WTC11 (cell line): Measurements from ENCODE around the gene ZNF439.

ENCODE experiments used
- FOXP1 ChIP-seq: sonication (generic); formaldehyde crosslinking; IDR thresholded peaks from 2 replicates; pipeline ENCODE4 v1.8.0; 2022; ENCODE audit warnings: missing genetic modification reagents, mild to moderate bottlenecking, moderate library complexity, borderline replicate concordance
- NR3C1 ChIP-seq: sonication (generic); formaldehyde crosslinking; conservative IDR thresholded peaks from 2 replicates; pipeline ENCODE4 v1.8.1; 2023; ENCODE audit warnings: low read depth, mild to moderate bottlenecking, missing genetic modification reagents
- SP1 ChIP-seq: sonication (generic); formaldehyde crosslinking; conservative IDR thresholded peaks from 2 replicates; pipeline ENCODE4 v1.8.1; 2022; ENCODE audit warnings: missing genetic modification reagents
- TP53 ChIP-seq: sonication (generic); formaldehyde crosslinking; IDR thresholded peaks from 2 replicates; pipeline ENCODE4 v1.8.1; 2023; ENCODE audit warnings: mild to moderate bottlenecking, missing genetic modification reagents
- TF ChIP-seq, protein P1 (sequence below): fragments of 200-600 bp; IDR thresholded peaks from 2 replicates; pipeline ENCODE4 v1.8.0; 2022; ENCODE audit warnings: antibody characterized with exemption
- TF ChIP-seq, protein P2 (sequence below): sonication (generic); formaldehyde crosslinking; IDR thresholded peaks from 2 replicates; pipeline ENCODE4 v1.8.0; 2022; ENCODE audit warnings: mild to moderate bottlenecking, missing genetic modification reagents
- TF ChIP-seq, protein P3 (sequence below): sonication (generic); formaldehyde crosslinking; IDR thresholded peaks from 2 replicates; pipeline ENCODE4 v1.8.1; 2023; ENCODE audit warnings: mild to moderate bottlenecking, missing genetic modification reagents, moderate library complexity
- TF ChIP-seq, protein P4 (sequence below): sonication (generic); formaldehyde crosslinking; IDR thresholded peaks from 2 replicates; pipeline ENCODE4 v1.8.1; 2023; ENCODE audit warnings: mild to moderate bottlenecking, missing genetic modification reagents

DNA sequence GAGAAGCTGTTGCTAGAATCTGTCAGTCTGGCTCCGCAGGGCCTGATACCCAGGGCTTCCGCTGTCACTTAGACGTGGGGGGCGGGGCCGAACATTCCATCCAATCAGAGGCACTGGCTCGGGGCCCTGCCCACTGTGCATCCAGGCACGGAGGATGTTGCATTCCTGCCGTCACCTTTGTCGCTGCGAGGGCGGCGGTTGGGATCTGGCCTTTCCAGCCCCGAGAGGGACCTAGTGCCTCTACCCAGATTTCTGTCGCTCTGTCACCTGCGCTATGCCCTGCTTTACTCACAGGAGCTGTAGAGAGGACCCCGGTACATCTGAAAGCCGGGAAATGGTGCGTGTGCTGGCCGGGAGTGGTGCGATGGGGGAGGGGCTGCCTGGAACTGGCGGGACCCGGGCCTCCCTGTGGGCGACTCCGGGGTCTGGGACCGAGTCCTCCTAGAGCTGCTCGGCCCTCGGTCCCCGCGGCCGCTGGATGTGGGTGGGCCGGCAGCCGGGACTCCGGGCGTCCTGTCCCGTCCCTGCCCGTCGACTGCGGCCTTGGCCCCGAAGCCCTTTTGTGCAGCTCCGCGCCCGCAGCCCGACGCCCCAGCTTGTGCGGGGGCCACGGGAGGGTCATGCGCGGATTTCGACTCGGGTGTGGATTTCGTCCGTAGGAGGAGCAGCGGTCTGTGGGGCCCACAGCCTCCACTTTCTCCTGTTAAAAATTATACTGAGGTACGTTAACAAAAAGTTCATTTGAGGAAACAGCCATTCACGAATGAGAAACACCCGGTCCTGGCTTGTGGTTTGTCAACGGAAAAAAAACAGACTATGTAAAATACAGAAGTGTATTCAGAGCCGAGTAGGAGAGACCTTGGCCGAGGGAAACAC is at the start of gene ZNF439:
- TF ChIP-seq, protein P1, sequence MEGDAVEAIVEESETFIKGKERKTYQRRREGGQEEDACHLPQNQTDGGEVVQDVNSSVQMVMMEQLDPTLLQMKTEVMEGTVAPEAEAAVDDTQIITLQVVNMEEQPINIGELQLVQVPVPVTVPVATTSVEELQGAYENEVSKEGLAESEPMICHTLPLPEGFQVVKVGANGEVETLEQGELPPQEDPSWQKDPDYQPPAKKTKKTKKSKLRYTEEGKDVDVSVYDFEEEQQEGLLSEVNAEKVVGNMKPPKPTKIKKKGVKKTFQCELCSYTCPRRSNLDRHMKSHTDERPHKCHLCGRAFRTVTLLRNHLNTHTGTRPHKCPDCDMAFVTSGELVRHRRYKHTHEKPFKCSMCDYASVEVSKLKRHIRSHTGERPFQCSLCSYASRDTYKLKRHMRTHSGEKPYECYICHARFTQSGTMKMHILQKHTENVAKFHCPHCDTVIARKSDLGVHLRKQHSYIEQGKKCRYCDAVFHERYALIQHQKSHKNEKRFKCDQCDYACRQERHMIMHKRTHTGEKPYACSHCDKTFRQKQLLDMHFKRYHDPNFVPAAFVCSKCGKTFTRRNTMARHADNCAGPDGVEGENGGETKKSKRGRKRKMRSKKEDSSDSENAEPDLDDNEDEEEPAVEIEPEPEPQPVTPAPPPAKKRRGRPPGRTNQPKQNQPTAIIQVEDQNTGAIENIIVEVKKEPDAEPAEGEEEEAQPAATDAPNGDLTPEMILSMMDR: no peak
- TF ChIP-seq, protein P2, sequence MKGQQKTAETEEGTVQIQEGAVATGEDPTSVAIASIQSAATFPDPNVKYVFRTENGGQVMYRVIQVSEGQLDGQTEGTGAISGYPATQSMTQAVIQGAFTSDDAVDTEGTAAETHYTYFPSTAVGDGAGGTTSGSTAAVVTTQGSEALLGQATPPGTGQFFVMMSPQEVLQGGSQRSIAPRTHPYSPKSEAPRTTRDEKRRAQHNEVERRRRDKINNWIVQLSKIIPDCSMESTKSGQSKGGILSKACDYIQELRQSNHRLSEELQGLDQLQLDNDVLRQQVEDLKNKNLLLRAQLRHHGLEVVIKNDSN (CRISPR knock-in tag): 0 out of 2 replicates have a peak, but pooled peaks have one; percentile 50
- TF ChIP-seq NR3C1 (peak; percentile 83; the same call in 1 of the 2 replicates), FOXP1 (CRISPR knock-in tag) (no peak), SP1 (CRISPR knock-in tag) (peak; percentile 43), TP53 (CRISPR knock-in tag) (peak; percentile 85)
- TF ChIP-seq, protein P3, sequence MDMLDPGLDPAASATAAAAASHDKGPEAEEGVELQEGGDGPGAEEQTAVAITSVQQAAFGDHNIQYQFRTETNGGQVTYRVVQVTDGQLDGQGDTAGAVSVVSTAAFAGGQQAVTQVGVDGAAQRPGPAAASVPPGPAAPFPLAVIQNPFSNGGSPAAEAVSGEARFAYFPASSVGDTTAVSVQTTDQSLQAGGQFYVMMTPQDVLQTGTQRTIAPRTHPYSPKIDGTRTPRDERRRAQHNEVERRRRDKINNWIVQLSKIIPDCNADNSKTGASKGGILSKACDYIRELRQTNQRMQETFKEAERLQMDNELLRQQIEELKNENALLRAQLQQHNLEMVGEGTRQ (CRISPR knock-in tag): no peak
- TF ChIP-seq, protein P4, sequence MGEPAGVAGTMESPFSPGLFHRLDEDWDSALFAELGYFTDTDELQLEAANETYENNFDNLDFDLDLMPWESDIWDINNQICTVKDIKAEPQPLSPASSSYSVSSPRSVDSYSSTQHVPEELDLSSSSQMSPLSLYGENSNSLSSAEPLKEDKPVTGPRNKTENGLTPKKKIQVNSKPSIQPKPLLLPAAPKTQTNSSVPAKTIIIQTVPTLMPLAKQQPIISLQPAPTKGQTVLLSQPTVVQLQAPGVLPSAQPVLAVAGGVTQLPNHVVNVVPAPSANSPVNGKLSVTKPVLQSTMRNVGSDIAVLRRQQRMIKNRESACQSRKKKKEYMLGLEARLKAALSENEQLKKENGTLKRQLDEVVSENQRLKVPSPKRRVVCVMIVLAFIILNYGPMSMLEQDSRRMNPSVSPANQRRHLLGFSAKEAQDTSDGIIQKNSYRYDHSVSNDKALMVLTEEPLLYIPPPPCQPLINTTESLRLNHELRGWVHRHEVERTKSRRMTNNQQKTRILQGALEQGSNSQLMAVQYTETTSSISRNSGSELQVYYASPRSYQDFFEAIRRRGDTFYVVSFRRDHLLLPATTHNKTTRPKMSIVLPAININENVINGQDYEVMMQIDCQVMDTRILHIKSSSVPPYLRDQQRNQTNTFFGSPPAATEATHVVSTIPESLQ (CRISPR knock-in tag): no peak
